ENCODE results near the gene TBC1D9.

Gene TBC1D9

DNA sequence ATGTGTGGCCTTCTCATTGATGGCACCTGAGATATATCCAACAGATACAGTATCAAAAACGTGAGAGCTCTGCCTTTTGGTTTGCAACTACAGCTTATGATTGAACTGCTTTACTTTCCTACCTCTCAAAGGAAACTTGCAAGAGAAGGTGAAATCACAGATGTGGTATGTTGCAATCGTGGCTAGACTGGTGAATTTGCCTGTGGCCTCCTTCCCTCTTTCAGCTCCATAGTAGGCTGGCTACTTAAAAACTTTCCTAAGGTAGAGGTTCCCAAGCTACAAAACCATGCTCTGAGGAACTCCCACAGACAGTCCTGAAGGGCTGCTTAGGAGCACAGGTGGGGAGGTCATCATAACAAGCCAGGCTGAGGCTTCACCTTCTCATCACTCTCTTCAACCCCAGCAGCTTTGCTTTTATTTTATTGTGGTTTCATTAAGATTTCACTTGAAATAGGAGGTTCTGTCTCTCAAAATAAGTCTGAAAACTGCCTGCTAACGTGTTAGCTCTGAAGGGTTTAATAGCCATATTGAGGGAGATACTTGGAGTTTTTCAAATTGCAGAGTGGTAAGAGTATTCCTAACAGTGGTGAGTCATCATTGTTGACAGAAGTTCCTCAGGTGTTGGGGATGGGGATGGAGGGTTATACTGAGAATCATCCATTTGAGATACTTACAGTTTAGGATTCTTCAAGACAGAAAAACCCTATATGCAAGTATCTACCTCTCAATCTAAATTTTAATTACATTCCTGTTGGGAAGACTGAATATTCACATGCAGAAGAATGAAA, 93.9 kb downstream of the TBC1D9 start (continued):
- no peak for TF ChIP-seq ELK4 (IDR thresholded peaks at IDR 0.05; ENCODE audit: borderline replicate concordance, low read depth, low read length)

GRCh38 chr4:140661550-140661949, 94.6 kb downstream of the TBC1D9 start:
- H3K4me1 ChIP-seq (ENCODE audit: control insufficient read depth, insufficient read depth, low read length) = no peaks in the 10 kb centered on the region
- H3K9me3 ChIP-seq (ENCODE audit: control insufficient read depth, insufficient read depth, low read depth, low read length) = no peaks in the 10 kb centered on the region
- H3K27ac ChIP-seq (ENCODE audit: extremely low read depth, low read depth, low read length) = no peak overlapping the region
- no peak overlapping the region for H3K4me3 ChIP-seq (ENCODE audit: low read depth, low read length)
- TF ChIP-seq, protein P1, sequence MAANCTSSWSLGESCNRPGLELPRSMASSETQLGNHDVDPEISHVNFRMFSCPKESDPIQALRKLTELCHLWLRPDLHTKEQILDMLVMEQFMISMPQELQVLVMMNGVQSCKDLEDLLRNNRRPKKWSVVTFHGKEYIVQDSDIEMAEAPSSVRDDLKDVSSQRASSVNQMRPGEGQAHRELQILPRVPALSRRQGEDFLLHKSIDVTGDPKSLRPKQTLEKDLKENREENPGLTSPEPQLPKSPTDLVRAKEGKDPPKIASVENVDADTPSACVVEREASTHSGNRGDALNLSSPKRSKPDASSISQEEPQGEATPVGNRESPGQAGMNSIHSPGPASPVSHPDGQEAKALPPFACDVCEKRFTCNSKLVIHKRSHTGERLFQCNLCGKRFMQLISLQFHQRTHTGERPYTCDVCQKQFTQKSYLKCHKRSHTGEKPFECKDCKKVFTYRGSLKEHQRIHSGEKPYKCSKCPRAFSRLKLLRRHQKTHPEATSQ (tag by site-specific recombination; IDR thresholded peaks at IDR 0.05) = no peak
- POLR2A ChIA-PET = no interaction called here
- peaks cover 6 to 74% of the 10 kb centered on the region in 2 experiments; a peak in 2 of 3 replicates for H3K36me3 ChIP-seq (ENCODE audit: control insufficient read depth in 2 of 2, insufficient read depth in 1 of 2, low read length in 2 of 2)
- CTCF ChIA-PET = interaction anchor here (0.6 to 0.8 kb wide), 2 partner anchors 11 to 25 kb away, joined by 3 to 4 read pairs; no protein-coding TSS in a partner anchor

DNA sequence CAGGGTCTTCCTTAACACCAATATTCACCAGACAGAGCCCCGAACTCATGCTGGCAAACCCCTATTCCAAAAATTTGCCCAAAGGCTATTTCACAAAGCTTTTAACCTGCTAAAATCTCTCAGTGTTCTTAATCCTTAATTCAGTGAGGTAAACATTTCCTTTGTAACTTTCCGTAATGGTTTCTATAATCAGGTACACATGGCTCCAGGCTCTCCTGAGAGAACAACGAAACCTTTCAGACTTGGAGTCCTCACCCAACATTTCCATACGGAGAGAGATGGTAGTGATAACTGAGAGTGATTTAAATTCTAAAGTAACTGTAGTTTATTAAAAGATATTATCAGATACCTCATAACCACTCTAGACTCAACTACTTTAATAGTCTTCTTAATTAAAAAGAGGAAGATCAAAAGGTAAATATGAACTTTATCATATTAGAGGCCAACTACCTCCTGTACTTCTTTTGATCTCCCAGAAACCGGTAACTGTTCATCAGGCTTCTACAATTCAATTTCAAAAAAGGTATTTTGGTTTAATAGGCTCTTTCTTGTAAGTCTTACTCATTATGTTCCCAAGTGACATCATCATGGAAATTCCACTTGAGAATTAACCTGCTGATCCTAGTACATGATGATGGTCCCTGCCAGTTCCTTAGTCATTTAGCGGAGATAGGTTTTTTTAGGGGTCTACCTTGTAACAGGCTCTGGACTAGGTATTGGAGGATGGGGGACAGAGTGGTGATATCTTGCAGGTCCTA, 96.1 kb downstream of the TBC1D9 start:
- H3K9me3 ChIP-seq (ENCODE audit: control insufficient read depth, insufficient read depth, low read depth, low read length) = no peaks in the 10 kb centered on the region
- H3K4me3 ChIP-seq (ENCODE audit: low read depth, low read length) = no peak overlapping the region
- H3K27ac ChIP-seq (ENCODE audit: extremely low read depth, low read depth, low read length) = no peak overlapping the region
- H3K4me1 ChIP-seq (ENCODE audit: control insufficient read depth, insufficient read depth, low read length) = no peaks in the 10 kb centered on the region
- H3K36me3 ChIP-seq (ENCODE audit: control insufficient read depth in 2 of 2, insufficient read depth in 1 of 2, low read length in 2 of 2) = peaks cover 6 to 82% of the 10 kb centered on the region in 2 experiments; a peak in 2 of 3 replicates
- POLR2A ChIA-PET = no interaction called here
- CTCF ChIA-PET = no interaction called here
- no peak for TF ChIP-seq ZNF585B (tag by site-specific recombination; IDR thresholded peaks at IDR 0.05)
- no peak for TF ChIP-seq ZNF18 (tag by site-specific recombination; IDR thresholded peaks at IDR 0.05)
- no peak for TF ChIP-seq ZNF785 (tag by site-specific recombination; IDR thresholded peaks at IDR 0.05)
- no peak for TF ChIP-seq ZNF621 (tag by site-specific recombination; IDR thresholded peaks at IDR 0.05)
- no peak for TF ChIP-seq KLF1 (tag by site-specific recombination; IDR thresholded peaks at IDR 0.05)
- no peak for TF ChIP-seq ZNF658 (tag by site-specific recombination; IDR thresholded peaks at IDR 0.05)
- TF ChIP-seq, protein P2, sequence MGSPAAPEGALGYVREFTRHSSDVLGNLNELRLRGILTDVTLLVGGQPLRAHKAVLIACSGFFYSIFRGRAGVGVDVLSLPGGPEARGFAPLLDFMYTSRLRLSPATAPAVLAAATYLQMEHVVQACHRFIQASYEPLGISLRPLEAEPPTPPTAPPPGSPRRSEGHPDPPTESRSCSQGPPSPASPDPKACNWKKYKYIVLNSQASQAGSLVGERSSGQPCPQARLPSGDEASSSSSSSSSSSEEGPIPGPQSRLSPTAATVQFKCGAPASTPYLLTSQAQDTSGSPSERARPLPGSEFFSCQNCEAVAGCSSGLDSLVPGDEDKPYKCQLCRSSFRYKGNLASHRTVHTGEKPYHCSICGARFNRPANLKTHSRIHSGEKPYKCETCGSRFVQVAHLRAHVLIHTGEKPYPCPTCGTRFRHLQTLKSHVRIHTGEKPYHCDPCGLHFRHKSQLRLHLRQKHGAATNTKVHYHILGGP (tag by site-specific recombination; IDR thresholded peaks at IDR 0.05) = no peak
- TF ChIP-seq ZNF629 (tag by site-specific recombination; IDR thresholded peaks at IDR 0.05) = no peak
- no peak for TF ChIP-seq KLF16 (tag by site-specific recombination; IDR thresholded peaks at IDR 0.05)
- TF ChIP-seq ZNF626 (tag by site-specific recombination; IDR thresholded peaks at IDR 0.05) = no peak
- TF ChIP-seq GLIS1 (tag by site-specific recombination; IDR thresholded peaks at IDR 0.05) = no peak
- no peak for TF ChIP-seq BCL11A (tag by site-specific recombination; IDR thresholded peaks at IDR 0.05; ENCODE audit: low read depth)
- TF ChIP-seq ZBTB48 (tag by site-specific recombination; IDR thresholded peaks at IDR 0.05) = no peak
- no peak for TF ChIP-seq ZNF302 (tag by site-specific recombination; IDR thresholded peaks at IDR 0.05; ENCODE audit: low read depth)
- no peak for TF ChIP-seq RBAK (tag by site-specific recombination; IDR thresholded peaks at IDR 0.05)
- TF ChIP-seq HOXA7 (CRISPR knock-in tag; IDR thresholded peaks at IDR 0.05; ENCODE audit: borderline replicate concordance) = no peak
- TF ChIP-seq YY2 (tag by site-specific recombination; IDR thresholded peaks at IDR 0.05) = no peak
- TF ChIP-seq ZNF324 (tag by site-specific recombination; IDR thresholded peaks at IDR 0.05) = no peak
- TF ChIP-seq MZF1 (tag by site-specific recombination; IDR thresholded peaks at IDR 0.05; ENCODE audit: borderline replicate concordance) = no peak

All from HEK293 (cell line).